ENCODE results near the gene OST4. TPM values are rescaled to one million over a fixed set of nuclear protein-coding genes. Genes with fewer than 3 reads are reported as not detected.

OST4 gene
- total RNA-seq, 1 experiment from 2014 or later, result 249 TPM

DNA sequence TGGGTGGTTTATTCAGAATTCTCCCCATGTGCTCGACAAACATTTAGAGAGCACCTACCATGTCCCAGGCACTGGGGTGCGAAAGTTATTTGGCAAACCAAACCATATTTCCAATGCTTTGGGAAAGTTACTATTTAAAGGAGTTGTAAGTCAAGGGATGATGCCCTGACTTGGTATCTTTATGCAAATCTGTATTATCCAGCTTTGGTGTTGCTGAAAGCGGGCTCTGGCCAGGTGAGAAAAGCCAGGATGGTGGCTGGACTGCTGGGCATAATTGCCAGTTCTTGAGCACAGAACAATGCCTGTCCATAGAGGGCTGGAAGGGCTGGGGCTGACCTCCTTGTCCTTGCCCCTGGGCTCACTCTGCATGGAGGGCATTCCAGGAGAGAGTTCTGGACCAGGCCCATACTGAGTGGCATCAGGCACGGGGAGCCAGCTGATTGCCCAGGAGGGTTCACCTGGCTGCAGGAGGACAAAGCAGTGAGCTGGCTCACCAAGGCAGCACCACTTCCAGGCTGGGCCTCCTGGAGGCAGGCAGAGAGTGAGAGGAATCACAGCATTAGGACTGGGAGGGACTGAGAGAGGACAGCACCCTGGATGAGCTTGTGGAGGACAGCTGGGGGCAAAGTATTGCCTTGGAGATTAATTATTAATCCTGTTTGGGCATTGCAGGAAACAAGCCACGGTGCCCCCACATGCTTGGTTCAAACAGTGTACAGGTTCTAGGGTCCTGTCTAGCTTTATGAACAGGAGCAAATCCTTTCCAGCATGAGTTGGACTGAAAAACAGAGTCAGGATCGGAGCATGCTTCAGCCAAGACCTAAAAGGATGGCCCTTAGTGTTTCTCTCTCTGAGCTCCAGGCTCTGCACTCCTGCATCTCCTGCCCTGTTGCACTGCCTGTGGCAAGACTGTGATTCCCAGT is 22.2 kb upstream of the OST4 start:
- no peak for DNase-seq (ENCODE audit: low read depth)

GRCh38 chr2:27092696-27093429 is 21.4 kb upstream of the OST4 start:
- DNase-seq (ENCODE audit: low read depth), result no peak

DNA sequence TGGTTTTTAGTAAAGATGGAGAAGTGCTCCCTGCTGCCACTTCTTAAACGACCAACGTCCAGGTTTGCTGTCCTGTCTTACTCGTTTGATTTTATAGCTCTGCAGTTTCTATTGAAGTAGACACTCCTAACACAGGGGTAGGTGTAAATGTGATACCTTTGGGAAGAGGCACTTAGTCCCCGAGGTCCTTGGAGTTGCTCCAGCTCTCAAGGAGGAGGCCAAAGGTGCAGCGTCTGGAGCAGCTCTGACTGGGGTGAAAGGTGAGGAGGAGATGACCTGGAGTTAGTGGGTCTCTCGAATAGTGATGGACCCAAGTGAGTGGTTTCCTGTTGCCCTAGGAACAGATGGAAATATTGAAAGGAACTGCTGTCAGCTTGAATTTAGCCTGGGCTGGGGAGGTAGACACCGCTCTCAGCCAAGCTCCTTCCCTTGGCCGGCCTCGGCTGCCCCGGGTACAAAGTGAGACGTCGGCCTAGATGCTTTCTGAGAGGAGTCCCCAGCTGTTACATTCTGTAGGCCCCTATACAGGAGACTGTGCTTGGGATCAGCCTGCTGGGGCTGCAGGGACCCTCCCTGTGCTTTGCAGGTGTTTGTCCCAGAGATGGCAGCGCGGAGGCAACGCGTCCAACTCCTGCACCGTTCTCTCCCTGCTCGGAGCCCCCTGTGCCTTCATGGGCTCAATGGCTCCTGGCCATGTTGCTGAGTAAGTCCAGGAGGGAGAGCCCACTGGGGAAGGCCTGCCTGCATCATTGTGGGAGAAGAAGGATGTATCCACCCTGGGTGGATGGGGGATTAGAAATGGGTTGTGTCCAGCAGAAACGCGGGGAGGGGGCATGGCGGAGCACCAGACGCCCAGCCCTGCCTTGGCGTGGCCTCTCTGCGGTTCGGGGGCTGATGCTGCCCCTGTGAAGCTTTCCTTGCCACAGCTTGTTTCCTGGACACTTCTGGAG is 20.6 kb upstream of the OST4 start:
- DNase-seq (ENCODE audit: low read depth), result no peak

DNA sequence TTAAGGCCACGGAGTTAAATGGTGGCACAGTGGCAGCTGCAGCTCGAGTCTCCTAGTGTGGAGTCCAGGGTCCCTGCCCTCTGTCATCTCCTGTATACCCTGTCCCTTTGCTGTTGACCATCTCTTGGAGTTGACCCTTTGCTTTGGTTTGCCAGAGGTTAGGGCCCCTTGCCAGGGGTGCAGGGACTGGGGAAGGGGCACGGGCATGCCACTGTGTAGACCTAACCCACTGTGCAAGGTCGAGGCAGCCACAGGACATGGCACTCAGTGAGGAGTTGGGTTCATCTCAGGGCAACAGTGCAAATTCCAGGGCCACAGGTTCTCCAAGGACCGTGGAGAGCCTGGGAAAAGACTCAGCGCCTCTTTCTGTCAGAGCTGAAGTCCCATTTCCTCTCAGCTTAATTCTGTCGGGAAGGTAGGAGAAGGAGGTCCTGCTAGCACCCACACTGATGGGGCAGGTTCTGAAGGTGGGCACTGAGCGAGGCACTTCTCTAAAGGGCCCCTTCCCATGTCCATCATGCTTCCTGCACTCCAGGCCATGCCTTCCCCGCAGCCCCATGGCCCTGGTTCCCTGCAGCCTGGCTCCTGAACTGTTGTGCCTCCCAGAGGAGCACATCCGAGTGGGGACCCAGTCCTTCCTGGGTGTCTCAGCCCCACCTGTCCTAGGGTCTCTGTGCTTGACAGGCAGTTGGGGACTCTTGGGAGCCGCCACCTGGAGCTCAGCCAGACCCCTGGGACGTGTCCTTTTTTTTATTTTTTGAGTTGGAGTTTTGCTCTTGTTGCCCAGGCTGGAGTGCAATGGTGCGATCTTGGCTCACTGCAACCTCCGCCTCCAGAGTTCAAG is 17.9 kb upstream of the OST4 start:
- no peak for DNase-seq (ENCODE audit: low read depth)

DNA sequence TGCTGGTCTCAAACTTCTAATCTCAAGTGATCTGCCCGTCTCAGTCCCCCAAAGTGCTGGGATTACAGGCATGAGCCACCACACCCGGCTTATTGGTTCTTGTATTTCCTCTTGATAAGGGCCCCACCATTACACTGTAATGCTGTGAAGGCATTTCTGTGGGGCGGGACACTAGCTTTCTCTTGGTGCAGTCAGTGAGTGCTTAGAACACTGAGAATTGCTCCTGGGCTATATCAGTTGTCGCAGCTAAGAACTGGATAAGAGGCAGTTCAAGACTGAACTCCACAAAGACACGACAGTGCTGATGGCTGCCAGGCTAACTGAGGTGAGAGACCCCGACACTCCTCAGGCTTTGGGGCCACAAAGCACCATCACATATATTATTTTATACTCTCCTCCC is 17.2 kb upstream of the OST4 start:
- DNase-seq (ENCODE audit: low read depth), result no peak

- DNase-seq (ENCODE audit: low read depth), result no peak
Observed at GRCh38 chr2:27087823-27088410, 16.5 kb upstream of the OST4 start.

- no peak for DNase-seq (ENCODE audit: low read depth)
Observed at GRCh38 chr2:27086724-27087593, 15.5 kb upstream of the OST4 start, which contains the start of gene KHK. Gene KHK, plus strand, starts transcription at chr2:27086772. Its CDS starts 488 bp downstream, at chr2:27087260.

DNA sequence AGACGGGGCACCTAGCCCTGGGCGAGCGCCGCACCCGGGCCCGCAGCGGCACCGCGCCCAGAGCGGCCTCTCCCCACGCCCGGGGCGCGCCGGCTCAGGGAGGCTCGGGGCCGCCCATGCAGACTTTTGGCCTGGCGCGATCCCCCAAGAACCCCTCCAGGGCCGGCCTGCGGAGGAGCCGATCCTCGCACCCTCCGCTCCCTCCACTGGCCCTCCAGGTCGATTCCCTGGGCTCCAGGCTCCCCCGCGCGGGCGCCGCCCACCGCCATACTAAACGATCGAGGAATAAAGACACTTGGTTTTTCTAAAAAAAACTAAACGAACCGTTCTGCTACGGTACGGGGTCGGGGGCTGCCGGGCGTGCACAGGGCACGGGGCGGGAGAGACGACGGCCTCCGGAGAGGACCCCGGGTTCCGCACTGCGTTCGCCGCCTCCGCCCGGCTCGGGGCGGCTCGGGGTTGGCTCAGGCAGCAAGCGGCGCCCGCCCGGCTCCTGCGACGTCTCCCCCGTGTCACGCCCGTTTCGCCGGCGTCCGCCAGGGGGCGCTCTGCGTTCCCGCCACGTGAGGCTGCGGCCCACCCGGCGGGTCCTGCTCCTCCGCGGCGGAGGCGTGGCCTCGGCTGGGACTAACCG is 14.8 kb upstream of the OST4 start:
- DNase-seq (ENCODE audit: low read depth), result peak; percentile 92

DNA sequence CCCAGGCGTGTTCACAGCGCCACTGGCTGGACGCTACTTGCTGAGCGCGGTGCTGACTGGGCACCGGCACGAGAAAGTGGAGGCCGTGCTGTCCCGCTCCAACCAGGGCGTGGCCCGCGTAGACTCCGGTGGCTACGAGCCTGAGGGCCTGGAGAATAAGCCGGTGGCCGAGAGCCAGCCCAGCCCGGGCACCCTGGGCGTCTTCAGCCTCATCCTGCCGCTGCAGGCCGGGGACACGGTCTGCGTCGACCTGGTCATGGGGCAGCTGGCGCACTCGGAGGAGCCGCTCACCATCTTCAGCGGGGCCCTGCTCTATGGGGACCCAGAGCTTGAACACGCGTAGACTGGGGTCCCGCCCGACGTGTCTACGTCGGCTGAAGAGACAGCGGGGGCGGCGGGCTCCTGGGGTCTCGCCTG is 14.2 kb upstream of the OST4 start:
- no peak for DNase-seq (ENCODE audit: low read depth)

- no peak for DNase-seq (ENCODE audit: low read depth)
Observed at GRCh38 chr2:27085062-27085672, 13.7 kb upstream of the OST4 start.

DNA sequence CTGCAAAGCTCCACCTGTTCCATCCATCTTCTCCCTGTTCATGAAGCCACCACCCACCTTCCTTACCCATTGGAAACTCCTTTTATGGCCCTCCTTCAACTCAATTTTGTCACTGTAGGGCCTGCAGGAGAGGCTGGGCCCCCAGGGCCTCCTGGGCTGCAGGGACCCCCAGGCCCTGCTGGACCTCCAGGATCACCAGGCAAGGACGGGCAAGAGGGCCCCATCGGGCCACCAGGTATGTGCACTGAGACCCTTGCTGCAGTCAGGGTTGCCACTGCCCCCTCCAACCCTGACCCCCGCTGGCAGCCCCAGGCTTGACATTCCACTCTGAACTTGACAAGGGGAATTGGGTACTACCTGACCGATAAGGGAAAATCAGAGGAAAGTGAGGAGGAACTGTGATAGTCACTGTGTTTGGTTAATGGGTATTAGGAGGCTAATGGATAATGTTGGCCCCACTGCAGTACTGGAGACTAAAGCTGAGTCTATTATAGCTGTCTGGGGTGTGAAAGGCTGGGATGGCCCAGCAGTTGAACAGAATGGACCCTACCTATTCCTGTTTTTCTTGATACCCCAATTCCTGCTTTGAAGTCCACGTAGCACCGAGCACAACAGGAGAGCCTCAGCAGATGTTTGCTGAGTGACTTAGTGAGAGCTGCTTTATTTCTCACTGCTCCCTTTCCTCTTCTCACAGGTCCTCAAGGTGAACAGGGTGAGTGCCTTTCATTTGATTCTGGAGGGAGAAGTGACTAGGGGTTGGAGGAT is 13.0 kb upstream of the OST4 start:
- DNase-seq (ENCODE audit: low read depth), result no peak

DNA sequence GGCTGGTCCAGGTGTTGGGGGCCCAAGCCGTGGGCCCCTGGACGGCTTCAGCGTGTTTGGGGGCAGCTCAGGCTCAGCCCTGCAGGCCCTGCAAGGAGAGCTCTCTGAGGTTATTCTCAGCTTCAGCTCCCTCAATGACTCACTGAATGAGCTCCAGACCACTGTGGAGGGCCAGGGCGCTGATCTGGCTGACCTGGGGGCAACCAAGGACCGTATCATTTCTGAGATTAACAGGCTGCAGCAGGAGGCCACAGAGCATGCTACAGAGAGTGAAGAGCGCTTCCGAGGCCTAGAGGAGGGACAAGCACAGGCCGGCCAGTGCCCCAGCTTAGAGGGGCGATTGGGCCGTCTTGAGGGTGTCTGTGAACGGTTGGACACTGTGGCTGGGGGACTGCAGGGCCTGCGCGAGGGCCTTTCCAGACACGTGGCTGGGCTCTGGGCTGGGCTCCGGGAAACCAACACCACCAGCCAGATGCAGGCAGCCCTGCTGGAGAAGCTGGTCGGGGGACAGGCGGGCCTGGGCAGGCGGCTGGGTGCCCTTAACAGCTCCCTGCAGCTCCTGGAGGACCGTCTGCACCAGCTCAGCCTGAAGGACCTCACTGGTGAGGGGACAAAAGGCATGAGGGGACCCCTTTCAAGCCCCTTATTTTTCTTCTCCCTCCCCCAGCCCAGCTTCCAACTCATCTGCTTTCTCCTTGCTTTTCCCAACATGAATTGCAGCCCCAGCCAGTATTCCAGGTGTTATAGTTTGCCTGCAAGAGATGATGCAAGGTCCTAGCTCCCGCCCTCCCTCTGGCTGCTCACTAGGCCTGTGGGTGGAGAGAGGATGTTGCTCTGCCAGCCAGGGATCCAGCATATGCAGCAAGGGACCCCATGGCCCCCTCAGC is 12.2 kb upstream of the OST4 start:
- no peak for DNase-seq (ENCODE audit: low read depth)

DNA sequence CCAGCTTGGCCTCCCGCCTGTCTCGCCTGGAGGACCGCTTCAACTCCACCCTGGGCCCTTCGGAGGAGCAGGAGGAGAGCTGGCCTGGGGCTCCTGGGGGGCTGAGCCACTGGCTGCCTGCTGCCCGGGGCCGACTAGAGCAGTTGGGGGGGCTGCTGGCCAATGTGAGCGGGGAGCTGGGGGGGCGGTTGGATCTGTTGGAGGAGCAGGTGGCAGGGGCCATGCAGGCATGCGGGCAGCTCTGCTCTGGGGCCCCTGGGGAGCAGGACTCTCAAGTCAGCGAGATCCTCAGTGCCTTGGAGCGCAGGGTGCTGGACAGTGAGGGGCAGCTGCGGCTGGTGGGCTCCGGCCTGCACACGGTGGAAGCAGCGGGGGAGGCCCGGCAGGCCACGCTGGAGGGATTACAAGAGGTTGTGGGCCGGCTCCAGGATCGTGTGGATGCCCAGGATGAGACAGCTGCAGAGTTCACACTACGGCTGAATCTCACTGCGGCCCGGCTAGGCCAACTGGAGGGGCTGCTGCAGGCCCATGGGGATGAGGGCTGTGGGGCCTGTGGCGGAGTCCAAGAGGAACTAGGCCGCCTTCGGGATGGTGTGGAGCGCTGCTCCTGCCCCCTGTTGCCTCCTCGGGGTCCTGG is 11.4 kb upstream of the OST4 start:
- no peak for DNase-seq (ENCODE audit: low read depth)

GRCh38 chr2:27081984-27082772 is 10.7 kb upstream of the OST4 start:
- DNase-seq (ENCODE audit: low read depth), result no peak

DNA sequence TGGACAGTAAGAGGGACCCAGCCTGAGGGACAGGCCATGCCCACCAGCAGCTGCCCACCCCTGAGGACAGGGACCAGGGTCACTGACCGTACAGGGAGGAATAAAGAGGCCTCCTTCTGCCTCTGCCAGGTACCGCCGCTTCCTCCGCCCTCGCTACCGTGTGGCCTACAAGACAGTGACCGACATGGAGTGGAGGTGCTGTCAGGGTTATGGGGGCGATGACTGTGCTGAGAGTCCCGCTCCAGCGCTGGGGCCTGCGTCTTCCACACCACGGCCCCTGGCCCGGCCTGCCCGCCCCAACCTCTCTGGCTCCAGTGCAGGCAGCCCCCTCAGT is 9.1 kb upstream of the OST4 start:
- DNase-seq (ENCODE audit: low read depth), result no peak
